K562 (cell line): Measurements from ENCODE around the gene PAFAH2. TPM values are rescaled to one million over a fixed set of nuclear protein-coding genes. Genes with fewer than 3 reads are reported as not detected.

Experiments used
- FUS ChIP-seq: fragments of 200-400 bp; formaldehyde crosslinking; optimal IDR thresholded peaks from 2 replicates; pipeline ENCODE3; 2017; ENCODE audit warnings: low read depth, low read length
- polyA plus RNA-seq, 8 experiments: library from polyadenylated mRNA; depleted of rRNA in 4 of 8; stranded (reverse) in 5 of 8; unstranded in 3 of 8; fragments of >200 nt; fragmentation: Nextera tagmentation in 2 of 8; fragmentation: Illumina TruSeq in 1 of 8; extraction: Ambion mirVana in 2 of 8; extraction: Trizol in 1 of 8; gene quantifications; 2 replicates each; pipeline versions ENCODE4 v1.2.1 to v1.2.3, GENCODE V29; 2011 to 2014; ENCODE audit warnings: inconsistent platforms in 1 of 8, missing spikeins in 1 of 8
- total RNA-seq, 7 experiments: library from RNA; depleted of rRNA in 6 of 7; stranded (reverse); fragments of >200 nt in 6 of 7; fragmentation: Illumina TruSeq in 2 of 7; extraction: Trizol in 2 of 7; gene quantifications; 2 replicates each; pipeline versions ENCODE4 v1.2.1 to v1.2.3, GENCODE V29; 2011 to 2021; ENCODE audit warnings: low replicate concordance in 1 of 7
- TF ChIP-seq, protein P1 (sequence below): fragments of 450-650 bp; IDR thresholded peaks from 2 replicates; pipeline ENCODE4 v1.6.1; 2016; ENCODE audit warnings: mild to moderate bottlenecking, moderate library complexity
- TF ChIP-seq, protein P2 (sequence below): sonication (generic); formaldehyde crosslinking; IDR thresholded peaks from 2 replicates; pipeline ENCODE4 v1.9.0; 2022; ENCODE audit warnings: mild to moderate bottlenecking, missing genetic modification reagents
- TF ChIP-seq, protein P3 (sequence below): fragments of 450-650 bp; IDR thresholded peaks from 2 replicates; pipeline ENCODE4 v1.6.1; 2016; ENCODE audit warnings: low read depth

PAFAH2 gene
- total and polyA plus RNA-seq, 9 of the 15 experiments (the other 6 are each of a cell fraction or from before 2014, with no cell fraction given) = 4.2 to 10.9 (median 6.8) TPM

DNA sequence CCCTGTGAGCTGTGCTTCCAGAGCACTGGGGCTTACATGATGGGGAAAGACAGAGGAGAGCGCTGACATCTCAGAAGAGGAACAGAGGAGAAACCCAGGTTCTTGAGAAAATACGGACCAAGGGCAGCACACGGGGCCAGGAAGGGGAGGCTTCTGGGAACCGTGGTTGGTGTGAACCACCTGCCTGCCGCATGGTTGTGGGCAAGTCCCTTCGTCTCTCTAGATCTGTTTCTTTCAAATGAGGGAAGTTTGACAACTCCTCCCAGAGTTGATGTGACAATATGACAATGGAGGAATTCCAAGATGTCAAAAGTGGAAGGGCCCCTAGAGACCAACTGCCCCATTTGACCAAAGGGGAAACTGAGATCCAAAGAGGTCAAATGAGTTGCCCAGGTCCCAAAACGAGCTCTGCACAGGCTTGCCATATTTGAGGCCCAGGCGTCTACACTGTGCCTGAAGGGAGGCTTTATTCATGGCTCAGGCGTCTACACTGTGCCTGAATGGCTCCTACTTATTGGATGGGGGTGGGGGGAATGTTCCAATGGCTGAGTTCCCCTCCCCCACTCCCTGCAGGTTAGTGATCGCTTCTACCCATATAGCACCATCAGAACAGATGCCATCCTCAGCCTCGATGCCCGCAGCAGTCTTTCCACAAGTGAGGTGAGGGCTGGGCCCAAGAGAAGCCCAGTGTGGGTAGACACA lies 34.9 kb upstream of the PAFAH2 start (continued):
- TF ChIP-seq, protein P1, sequence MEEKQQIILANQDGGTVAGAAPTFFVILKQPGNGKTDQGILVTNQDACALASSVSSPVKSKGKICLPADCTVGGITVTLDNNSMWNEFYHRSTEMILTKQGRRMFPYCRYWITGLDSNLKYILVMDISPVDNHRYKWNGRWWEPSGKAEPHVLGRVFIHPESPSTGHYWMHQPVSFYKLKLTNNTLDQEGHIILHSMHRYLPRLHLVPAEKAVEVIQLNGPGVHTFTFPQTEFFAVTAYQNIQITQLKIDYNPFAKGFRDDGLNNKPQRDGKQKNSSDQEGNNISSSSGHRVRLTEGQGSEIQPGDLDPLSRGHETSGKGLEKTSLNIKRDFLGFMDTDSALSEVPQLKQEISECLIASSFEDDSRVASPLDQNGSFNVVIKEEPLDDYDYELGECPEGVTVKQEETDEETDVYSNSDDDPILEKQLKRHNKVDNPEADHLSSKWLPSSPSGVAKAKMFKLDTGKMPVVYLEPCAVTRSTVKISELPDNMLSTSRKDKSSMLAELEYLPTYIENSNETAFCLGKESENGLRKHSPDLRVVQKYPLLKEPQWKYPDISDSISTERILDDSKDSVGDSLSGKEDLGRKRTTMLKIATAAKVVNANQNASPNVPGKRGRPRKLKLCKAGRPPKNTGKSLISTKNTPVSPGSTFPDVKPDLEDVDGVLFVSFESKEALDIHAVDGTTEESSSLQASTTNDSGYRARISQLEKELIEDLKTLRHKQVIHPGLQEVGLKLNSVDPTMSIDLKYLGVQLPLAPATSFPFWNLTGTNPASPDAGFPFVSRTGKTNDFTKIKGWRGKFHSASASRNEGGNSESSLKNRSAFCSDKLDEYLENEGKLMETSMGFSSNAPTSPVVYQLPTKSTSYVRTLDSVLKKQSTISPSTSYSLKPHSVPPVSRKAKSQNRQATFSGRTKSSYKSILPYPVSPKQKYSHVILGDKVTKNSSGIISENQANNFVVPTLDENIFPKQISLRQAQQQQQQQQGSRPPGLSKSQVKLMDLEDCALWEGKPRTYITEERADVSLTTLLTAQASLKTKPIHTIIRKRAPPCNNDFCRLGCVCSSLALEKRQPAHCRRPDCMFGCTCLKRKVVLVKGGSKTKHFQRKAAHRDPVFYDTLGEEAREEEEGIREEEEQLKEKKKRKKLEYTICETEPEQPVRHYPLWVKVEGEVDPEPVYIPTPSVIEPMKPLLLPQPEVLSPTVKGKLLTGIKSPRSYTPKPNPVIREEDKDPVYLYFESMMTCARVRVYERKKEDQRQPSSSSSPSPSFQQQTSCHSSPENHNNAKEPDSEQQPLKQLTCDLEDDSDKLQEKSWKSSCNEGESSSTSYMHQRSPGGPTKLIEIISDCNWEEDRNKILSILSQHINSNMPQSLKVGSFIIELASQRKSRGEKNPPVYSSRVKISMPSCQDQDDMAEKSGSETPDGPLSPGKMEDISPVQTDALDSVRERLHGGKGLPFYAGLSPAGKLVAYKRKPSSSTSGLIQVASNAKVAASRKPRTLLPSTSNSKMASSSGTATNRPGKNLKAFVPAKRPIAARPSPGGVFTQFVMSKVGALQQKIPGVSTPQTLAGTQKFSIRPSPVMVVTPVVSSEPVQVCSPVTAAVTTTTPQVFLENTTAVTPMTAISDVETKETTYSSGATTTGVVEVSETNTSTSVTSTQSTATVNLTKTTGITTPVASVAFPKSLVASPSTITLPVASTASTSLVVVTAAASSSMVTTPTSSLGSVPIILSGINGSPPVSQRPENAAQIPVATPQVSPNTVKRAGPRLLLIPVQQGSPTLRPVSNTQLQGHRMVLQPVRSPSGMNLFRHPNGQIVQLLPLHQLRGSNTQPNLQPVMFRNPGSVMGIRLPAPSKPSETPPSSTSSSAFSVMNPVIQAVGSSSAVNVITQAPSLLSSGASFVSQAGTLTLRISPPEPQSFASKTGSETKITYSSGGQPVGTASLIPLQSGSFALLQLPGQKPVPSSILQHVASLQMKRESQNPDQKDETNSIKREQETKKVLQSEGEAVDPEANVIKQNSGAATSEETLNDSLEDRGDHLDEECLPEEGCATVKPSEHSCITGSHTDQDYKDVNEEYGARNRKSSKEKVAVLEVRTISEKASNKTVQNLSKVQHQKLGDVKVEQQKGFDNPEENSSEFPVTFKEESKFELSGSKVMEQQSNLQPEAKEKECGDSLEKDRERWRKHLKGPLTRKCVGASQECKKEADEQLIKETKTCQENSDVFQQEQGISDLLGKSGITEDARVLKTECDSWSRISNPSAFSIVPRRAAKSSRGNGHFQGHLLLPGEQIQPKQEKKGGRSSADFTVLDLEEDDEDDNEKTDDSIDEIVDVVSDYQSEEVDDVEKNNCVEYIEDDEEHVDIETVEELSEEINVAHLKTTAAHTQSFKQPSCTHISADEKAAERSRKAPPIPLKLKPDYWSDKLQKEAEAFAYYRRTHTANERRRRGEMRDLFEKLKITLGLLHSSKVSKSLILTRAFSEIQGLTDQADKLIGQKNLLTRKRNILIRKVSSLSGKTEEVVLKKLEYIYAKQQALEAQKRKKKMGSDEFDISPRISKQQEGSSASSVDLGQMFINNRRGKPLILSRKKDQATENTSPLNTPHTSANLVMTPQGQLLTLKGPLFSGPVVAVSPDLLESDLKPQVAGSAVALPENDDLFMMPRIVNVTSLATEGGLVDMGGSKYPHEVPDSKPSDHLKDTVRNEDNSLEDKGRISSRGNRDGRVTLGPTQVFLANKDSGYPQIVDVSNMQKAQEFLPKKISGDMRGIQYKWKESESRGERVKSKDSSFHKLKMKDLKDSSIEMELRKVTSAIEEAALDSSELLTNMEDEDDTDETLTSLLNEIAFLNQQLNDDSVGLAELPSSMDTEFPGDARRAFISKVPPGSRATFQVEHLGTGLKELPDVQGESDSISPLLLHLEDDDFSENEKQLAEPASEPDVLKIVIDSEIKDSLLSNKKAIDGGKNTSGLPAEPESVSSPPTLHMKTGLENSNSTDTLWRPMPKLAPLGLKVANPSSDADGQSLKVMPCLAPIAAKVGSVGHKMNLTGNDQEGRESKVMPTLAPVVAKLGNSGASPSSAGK = peak; percentile 79
- TF ChIP-seq, protein P2, sequence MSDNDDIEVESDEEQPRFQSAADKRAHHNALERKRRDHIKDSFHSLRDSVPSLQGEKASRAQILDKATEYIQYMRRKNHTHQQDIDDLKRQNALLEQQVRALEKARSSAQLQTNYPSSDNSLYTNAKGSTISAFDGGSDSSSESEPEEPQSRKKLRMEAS (CRISPR knock-in tag) = peak; percentile 49
- TF ChIP-seq FUS = no peak
- TF ChIP-seq, protein P3, sequence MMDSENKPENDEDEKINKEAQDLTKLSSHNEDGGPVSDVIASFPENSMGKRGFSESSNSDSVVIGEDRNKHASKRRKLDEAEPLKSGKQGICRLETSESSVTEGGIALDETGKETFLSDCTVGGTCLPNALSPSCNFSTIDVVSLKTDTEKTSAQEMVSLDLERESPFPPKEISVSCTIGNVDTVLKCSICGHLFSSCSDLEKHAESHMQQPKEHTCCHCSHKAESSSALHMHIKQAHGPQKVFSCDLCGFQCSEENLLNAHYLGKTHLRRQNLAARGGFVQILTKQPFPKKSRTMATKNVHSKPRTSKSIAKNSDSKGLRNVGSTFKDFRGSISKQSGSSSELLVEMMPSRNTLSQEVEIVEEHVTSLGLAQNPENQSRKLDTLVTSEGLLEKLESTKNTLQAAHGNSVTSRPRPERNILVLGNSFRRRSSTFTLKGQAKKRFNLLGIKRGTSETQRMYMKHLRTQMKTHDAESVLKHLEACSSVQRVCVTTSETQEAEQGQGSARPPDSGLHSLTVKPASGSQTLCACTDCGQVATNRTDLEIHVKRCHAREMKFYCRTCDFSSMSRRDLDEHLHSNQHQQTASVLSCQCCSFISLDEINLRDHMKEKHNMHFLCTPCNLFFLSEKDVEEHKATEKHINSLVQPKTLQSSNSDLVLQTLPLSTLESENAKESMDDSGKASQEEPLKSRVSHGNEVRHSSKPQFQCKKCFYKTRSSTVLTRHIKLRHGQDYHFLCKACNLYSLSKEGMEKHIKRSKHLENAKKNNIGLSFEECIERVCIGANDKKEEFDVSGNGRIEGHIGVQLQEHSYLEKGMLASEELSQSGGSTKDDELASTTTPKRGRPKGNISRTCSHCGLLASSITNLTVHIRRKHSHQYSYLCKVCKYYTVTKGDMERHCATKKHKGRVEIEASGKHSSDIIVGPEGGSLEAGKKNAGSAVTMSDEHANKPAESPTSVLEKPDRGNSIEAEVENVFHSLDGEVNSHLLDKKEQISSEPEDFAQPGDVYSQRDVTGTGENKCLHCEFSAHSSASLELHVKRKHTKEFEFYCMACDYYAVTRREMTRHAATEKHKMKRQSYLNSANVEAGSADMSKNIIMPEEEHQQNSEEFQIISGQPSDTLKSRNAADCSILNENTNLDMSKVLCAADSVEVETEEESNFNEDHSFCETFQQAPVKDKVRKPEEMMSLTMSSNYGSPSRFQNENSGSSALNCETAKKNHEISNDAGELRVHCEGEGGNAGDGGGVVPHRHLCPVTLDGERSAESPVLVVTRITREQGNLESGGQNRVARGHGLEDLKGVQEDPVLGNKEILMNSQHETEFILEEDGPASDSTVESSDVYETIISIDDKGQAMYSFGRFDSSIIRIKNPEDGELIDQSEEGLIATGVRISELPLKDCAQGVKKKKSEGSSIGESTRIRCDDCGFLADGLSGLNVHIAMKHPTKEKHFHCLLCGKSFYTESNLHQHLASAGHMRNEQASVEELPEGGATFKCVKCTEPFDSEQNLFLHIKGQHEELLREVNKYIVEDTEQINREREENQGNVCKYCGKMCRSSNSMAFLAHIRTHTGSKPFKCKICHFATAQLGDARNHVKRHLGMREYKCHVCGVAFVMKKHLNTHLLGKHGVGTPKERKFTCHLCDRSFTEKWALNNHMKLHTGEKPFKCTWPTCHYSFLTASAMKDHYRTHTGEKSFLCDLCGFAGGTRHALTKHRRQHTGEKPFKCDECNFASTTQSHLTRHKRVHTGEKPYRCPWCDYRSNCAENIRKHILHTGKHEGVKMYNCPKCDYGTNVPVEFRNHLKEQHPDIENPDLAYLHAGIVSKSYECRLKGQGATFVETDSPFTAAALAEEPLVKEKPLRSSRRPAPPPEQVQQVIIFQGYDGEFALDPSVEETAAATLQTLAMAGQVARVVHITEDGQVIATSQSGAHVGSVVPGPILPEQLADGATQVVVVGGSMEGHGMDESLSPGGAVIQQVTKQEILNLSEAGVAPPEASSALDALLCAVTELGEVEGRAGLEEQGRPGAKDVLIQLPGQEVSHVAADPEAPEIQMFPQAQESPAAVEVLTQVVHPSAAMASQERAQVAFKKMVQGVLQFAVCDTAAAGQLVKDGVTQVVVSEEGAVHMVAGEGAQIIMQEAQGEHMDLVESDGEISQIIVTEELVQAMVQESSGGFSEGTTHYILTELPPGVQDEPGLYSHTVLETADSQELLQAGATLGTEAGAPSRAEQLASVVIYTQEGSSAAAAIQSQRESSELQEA = no peak
